ENCODE data around the gene CCDC43. TPM values are rescaled to one million over a fixed set of nuclear protein-coding genes. Genes with fewer than 3 reads are reported as not detected.
"Not testable (repeated sequence)": the region's sequence is repeated elsewhere in the genome, so short reads cannot be mapped to it uniquely, and the experiment has no call there.

The CCDC43 gene
- polyA plus RNA-seq, 1 of the 3 experiments (the other 2 are of a cell fraction) = 6.4 TPM

DNA sequence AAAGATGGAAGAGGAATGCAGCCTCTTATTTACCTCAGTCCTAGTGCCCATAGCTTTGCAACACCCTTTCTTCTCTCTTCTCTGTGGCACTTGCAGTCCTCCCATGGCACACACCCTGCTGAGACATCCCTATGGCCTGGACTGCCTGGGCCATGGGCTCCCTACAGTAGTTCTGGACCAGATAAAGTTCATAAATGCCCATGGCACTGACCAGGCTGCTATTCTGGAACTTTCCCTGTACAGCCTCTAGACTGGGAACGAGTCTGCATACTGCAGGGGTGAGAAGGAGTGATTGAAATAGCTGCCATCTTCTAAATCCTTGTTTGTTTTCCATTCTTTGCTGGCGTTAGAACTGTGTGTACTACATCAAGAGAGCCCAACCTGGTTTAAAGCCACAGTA is 44.7 kb upstream of the CCDC43 start:
- WGBS (ENCODE audit: low lambda C conversion rate) = 87% methylated on average over 2 of the region's 2 CpGs
- no peak for TF ChIP-seq SMC3 (IDR thresholded peaks at IDR 0.05; ENCODE audit: low read depth, low read length)
- TF ChIP-seq FOXM1 (IDR thresholded peaks at IDR 0.05; ENCODE audit: low read depth) = no peak
- TF ChIP-seq, protein P1, sequence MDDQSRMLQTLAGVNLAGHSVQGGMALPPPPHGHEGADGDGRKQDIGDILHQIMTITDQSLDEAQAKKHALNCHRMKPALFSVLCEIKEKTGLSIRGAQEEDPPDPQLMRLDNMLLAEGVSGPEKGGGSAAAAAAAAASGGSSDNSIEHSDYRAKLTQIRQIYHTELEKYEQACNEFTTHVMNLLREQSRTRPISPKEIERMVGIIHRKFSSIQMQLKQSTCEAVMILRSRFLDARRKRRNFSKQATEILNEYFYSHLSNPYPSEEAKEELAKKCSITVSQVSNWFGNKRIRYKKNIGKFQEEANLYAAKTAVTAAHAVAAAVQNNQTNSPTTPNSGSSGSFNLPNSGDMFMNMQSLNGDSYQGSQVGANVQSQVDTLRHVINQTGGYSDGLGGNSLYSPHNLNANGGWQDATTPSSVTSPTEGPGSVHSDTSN (IDR thresholded peaks at IDR 0.05) = no peak
- no peak for TF ChIP-seq TEAD4 (IDR thresholded peaks at IDR 0.05; ENCODE audit: borderline replicate concordance, insufficient read depth)
- TF ChIP-seq YY1 (IDR thresholded peaks at IDR 0.05; ENCODE audit: low read depth) = no peak
- no peak for TF ChIP-seq RAD21 (IDR thresholded peaks at IDR 0.05; ENCODE audit: low read length)
- TF ChIP-seq RFX5 (IDR thresholded peaks at IDR 0.05; ENCODE audit: low read length) = no peak
- no peak for TF ChIP-seq TAF1 (IDR thresholded peaks at IDR 0.05; ENCODE audit: borderline replicate concordance, low read depth, low read length)
- TF ChIP-seq FOSL2 (IDR thresholded peaks at IDR 0.05; ENCODE audit: borderline replicate concordance, low read depth) = no peak
- no peak for TF ChIP-seq GABPA (IDR thresholded peaks at IDR 0.05; ENCODE audit: low read depth)
- TF ChIP-seq, protein P2, sequence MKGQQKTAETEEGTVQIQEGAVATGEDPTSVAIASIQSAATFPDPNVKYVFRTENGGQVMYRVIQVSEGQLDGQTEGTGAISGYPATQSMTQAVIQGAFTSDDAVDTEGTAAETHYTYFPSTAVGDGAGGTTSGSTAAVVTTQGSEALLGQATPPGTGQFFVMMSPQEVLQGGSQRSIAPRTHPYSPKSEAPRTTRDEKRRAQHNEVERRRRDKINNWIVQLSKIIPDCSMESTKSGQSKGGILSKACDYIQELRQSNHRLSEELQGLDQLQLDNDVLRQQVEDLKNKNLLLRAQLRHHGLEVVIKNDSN (IDR thresholded peaks at IDR 0.05; ENCODE audit: borderline replicate concordance, low read depth) = no peak
- ChIA-PET POLR2A (interaction anchor here (0.6 kb wide), 1 partner anchor 103 kb away, joined by 3 read pairs; no protein-coding TSS in a partner anchor), CTCF (interaction anchor here (0.9 to 1.4 kb wide), 2 partner anchors 9 to 144 kb away, joined by 4 read pairs; no protein-coding TSS in a partner anchor)
- H3K27ac ChIP-seq (ENCODE audit: low read depth in 2 of 2, low read length in 1 of 2) = no peak overlapping the region
- H3K9me2 ChIP-seq = no peaks in the 10 kb centered on the region
- no peak overlapping the region for H3K4me3 ChIP-seq (ENCODE audit: low read depth in 2 of 2, low read length in 1 of 2)
- H3K9me3 ChIP-seq = no peaks in the 10 kb centered on the region
- H3K27me3 ChIP-seq (ENCODE audit: insufficient read depth) = no peaks in the 10 kb centered on the region
- peaks cover 7% of the 10 kb centered on the region in 2 experiments for H3K36me3 ChIP-seq (replicated peaks in 1 of 2; ENCODE audit: control insufficient read depth in 1 of 2, insufficient read depth in 2 of 2, low read length in 1 of 2)
- H4K20me1 ChIP-seq (ENCODE audit: insufficient read depth) = no peaks in the 10 kb centered on the region
- no peak overlapping the region for H2AFZ ChIP-seq (ENCODE audit: low read depth)
- H3K4me2 ChIP-seq = no peak overlapping the region
- no peaks in the 10 kb centered on the region for H3K4me1 ChIP-seq (ENCODE audit: control insufficient read depth in 1 of 2, insufficient read depth in 2 of 2, low read depth in 1 of 2, low read length in 1 of 2)
- no peak overlapping the region for H3K9ac ChIP-seq
- no peaks in the 10 kb centered on the region for H3K79me2 ChIP-seq (ENCODE audit: insufficient read depth)
- no peaks in the 10 kb centered on the region for H3F3A ChIP-seq (replicated peaks; ENCODE audit: insufficient read depth)
- DNase-seq = no peak

DNA sequence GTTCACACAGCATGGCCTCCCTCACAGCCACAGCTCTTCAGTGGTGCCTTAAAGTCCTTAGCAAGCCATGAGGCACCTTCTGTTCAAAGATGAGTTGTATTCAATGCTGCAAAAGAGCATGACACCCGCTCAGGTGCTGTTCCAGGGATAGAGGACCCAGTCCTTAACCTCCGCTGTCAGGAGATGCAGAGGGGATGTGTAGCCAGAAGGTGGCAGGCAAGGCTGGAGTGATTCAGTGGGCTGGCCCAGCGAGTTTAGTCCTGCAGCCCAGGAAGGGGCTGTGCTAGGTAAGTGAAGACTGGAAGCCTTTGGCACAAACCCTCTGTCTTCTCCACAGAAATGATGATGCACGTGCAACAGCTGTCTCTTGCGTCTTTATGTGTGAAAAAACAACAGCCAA is 44.2 kb upstream of the CCDC43 start:
- CTCF ChIA-PET = interaction anchor here (0.6 to 1.4 kb wide), 4 partner anchors 20 to 145 kb away, joined by 3 to 4 read pairs (median 3); no protein-coding TSS in a partner anchor

DNA sequence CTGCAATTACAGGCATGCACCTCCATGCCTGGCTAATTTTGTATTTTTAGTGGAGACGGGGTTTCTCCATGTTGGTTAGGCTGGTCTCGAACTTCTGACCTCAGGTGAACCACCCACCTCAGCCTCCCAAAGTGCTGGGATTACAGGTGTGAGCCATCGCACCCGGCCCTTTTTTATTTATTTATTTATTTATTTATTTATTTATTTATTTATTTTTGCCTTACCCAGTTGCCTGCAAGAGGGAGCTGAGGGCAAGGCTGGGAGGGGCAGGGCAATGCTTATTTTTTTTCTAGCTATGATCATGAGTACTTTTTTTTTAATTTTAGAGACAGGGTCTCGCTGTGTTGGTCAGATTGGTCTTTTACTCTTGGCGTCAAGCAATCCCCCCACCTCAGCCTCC is 36.5 kb upstream of the CCDC43 start:
- H3K4me3 ChIP-seq (ENCODE audit: low read depth in 2 of 2, low read length in 1 of 2); H3K4me2 ChIP-seq; POLR2A ChIA-PET; DNase-seq; H3K27ac ChIP-seq (ENCODE audit: low read depth in 2 of 2, low read length in 1 of 2); H3K9me2 ChIP-seq; H4K20me1 ChIP-seq (ENCODE audit: insufficient read depth); H3K9me3 ChIP-seq; H2AFZ ChIP-seq (ENCODE audit: low read depth); H3K9ac ChIP-seq; H3K27me3 ChIP-seq (ENCODE audit: insufficient read depth); H3K79me2 ChIP-seq (ENCODE audit: insufficient read depth); H3K4me1 ChIP-seq (ENCODE audit: control insufficient read depth in 1 of 2, insufficient read depth in 2 of 2, low read depth in 1 of 2, low read length in 1 of 2); H3F3A ChIP-seq (replicated peaks; ENCODE audit: insufficient read depth): not testable (repeated sequence)
- H3K36me3 ChIP-seq (replicated peaks in 1 of 2; ENCODE audit: control insufficient read depth in 1 of 2, insufficient read depth in 2 of 2, low read length in 1 of 2) = peaks cover 0 to 17% of the 10 kb centered on the region in 2 experiments
- 99% methylated on average over 6 of the region's 6 CpGs for WGBS (ENCODE audit: low lambda C conversion rate)
- CTCF ChIA-PET = interaction anchor here (1.7 kb wide), 1 partner anchor 17 kb away, joined by 5 read pairs; the partner anchor contains the start of gene DBF4B

More for the DNA sequence above, 44.2 kb upstream of the CCDC43 start:
- Histone ChIP-seq H3K4me2 (no peak overlapping the region), H3K36me3 (replicated peaks in 1 of 2; ENCODE audit: control insufficient read depth in 1 of 2, insufficient read depth in 2 of 2, low read length in 1 of 2) (peaks cover 6 to 7% of the 10 kb centered on the region in 2 experiments), H3K4me1 (ENCODE audit: control insufficient read depth in 1 of 2, insufficient read depth in 2 of 2, low read depth in 1 of 2, low read length in 1 of 2) (no peaks in the 10 kb centered on the region), H3K9ac (no peak overlapping the region), H3K4me3 (ENCODE audit: low read depth in 2 of 2, low read length in 1 of 2) (peak overlapping the region in 1 of 2 experiments; percentile 40; a peak in 1 of 4 replicates), H3K9me3 (no peaks in the 10 kb centered on the region), H4K20me1 (ENCODE audit: insufficient read depth) (no peaks in the 10 kb centered on the region), H3K27ac (ENCODE audit: low read depth in 2 of 2, low read length in 1 of 2) (no peak overlapping the region), H3K79me2 (ENCODE audit: insufficient read depth) (no peaks in the 10 kb centered on the region), H2AFZ (ENCODE audit: low read depth) (no peak overlapping the region), H3K27me3 (ENCODE audit: insufficient read depth) (no peaks in the 10 kb centered on the region), H3K9me2 (no peaks in the 10 kb centered on the region), H3F3A (replicated peaks; ENCODE audit: insufficient read depth) (no peaks in the 10 kb centered on the region)
- POLR2A ChIA-PET = interaction anchor here (0.6 kb wide), 1 partner anchor 103 kb away, joined by 3 read pairs; no protein-coding TSS in a partner anchor
- TF ChIP-seq TAF1 (IDR thresholded peaks at IDR 0.05; ENCODE audit: borderline replicate concordance, low read depth, low read length) = no peak
- TF ChIP-seq SMC3 (IDR thresholded peaks at IDR 0.05; ENCODE audit: low read depth, low read length) = 0 out of 2 replicates have a peak, but pooled peaks have one; percentile 6
- no peak for TF ChIP-seq FOXJ3 (CRISPR knock-in tag; IDR thresholded peaks at IDR 0.05)
- TF ChIP-seq POLR2AphosphoS5 (IDR thresholded peaks at IDR 0.05; ENCODE audit: low read depth, low read length) = no peak
- peak; percentile 42 for TF ChIP-seq RAD21 (IDR thresholded peaks at IDR 0.05; ENCODE audit: low read length)
- DNase-seq = no peak
- WGBS (ENCODE audit: low lambda C conversion rate) = 87% methylated on average over 5 of the region's 5 CpGs

Data from SK-N-SH (cell line).